ENCODE results near the gene FAM3D.

FAM3D gene

DNA sequence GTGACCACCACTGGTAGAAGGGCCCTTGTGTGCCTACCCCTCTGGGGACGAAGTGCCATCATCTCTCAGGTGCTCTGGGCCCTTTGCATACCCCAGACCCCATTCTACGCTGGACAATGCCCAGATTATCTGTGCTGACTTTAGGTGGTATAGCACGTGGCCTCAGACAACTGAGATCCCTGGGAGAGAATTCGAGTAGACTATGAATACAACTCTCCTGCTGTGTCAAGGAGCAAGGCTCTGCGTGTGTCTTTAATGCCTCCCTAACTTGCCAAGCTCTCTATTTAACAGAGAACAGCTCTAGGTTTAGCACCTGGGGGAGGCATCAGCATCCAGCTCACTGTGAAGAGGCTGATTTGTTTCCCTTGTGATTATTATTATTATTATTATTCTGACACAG, 29.1 kb downstream of the FAM3D start:
- CTCF ChIA-PET: interaction anchor here (1.0 to 19.5 kb wide), 4 partner anchors 7 to 316 kb away, joined by 3 to 646 read pairs (median 65); partner anchors contain the start of gene FAM107A

DNA sequence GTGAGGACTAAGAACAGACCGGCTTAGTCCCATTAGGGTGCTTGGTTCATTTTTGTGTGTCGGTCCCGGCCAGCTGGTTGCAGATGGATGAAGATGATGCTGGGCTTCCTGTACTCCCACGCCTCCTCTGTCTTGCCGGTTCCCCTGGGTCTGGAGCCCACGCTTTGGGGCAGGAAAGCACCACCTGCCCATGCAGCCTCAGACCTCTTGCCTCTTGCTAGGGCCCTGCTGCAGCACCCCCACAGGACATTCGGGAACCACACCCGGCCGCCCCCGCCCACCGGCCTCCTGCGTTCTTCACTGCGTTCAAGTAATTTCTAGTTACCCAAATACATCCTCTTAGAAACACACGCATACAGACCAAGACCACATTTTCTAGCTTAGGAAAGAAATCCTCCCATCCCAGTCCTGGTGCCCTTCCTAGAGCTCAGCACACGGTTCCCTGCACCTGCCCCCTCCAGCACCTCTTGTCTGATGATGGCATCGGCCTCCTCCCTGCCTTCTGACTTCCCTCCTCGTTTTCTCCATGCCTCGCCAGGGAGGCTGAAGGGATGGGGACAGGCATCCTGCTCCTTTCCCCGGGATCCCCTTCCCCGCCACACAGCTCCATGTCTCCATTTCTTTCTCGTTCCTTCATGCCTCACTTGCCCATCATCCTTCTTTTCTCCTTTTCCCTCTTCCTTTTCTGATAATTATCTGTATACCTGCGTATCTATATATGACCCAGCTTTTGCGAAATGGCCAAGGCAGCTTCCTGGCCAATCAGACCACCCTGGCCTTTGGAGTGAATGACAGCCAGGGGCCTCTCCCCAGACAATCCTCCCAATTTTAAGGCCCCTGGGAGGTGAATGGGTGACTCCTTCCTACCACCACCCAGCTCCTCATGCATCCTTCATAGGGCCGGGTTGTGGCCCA, 30.9 kb downstream of the FAM3D start:
- no peak for DNase-seq (ENCODE audit: low read depth, low spot score)
- no peak for TF ChIP-seq CTCF (IDR thresholded peaks at IDR 0.05; ENCODE audit: insufficient read depth, low read length, missing control alignments)
- POLR2A ChIA-PET: no interaction called here
- H3K4me3 ChIP-seq (ENCODE audit: low read depth, low read length): no peak overlapping the region
- CTCF ChIA-PET: interaction anchor here (0.6 to 19.5 kb wide), 3 partner anchors 9 to 122 kb away, joined by 3 to 646 read pairs (median 3); partner anchors contain the start of gene FAM107A

More for the DNA sequence above, 29.1 kb downstream of the FAM3D start:
- POLR2A ChIA-PET: no interaction called here
- no peak for DNase-seq (ENCODE audit: low read depth, low spot score)
- H3K4me3 ChIP-seq (ENCODE audit: low read depth, low read length): no peak overlapping the region
- no peak for TF ChIP-seq CTCF (IDR thresholded peaks at IDR 0.05; ENCODE audit: insufficient read depth, low read length, missing control alignments)

GRCh38 chr3:58633157-58633865, 33.3 kb downstream of the FAM3D start:
- POLR2A ChIA-PET: no interaction called here
- no peak for DNase-seq (ENCODE audit: low read depth, low spot score)

GRCh38 chr3:58631742-58632141, 34.8 kb downstream of the FAM3D start:
- ChIA-PET CTCF (interaction anchor here (0.6 to 19.5 kb wide), 16 partner anchors 10 to 421 kb away, joined by 3 to 646 read pairs (median 7); partner anchors contain the start of genes FAM107A, HTD2, KCTD6 and RPP14), POLR2A (no interaction called here)
- H3K4me3 ChIP-seq (ENCODE audit: low read depth, low read length): no peak overlapping the region
- no peak for DNase-seq (ENCODE audit: low read depth, low spot score)
- no peak for TF ChIP-seq CTCF (IDR thresholded peaks at IDR 0.05; ENCODE audit: insufficient read depth, low read length, missing control alignments)

More at GRCh38 chr3:58633157-58633865, 33.3 kb downstream of the FAM3D start:
- TF ChIP-seq CTCF (IDR thresholded peaks at IDR 0.05; ENCODE audit: insufficient read depth, low read length, missing control alignments): no peak
- CTCF ChIA-PET: interaction anchor here (1.0 to 19.5 kb wide), 6 partner anchors 9 to 141 kb away, joined by 3 to 646 read pairs (median 54); partner anchors contain the start of genes FAM107A and KCTD6
- no peak overlapping the region for H3K4me3 ChIP-seq (ENCODE audit: low read depth, low read length)

- ChIA-PET POLR2A (interaction anchor here (0.6 kb wide), 1 partner anchor 70 kb away, joined by 3 read pairs; no protein-coding TSS in a partner anchor), CTCF (interaction anchor here (0.7 to 19.5 kb wide), 23 partner anchors 11 to 1223 kb away, joined by 3 to 646 read pairs (median 6); partner anchors contain the start of genes FAM107A, HTD2, KCTD6 and RPP14)
- no peak overlapping the region for H3K4me3 ChIP-seq (ENCODE audit: low read depth, low read length)
- TF ChIP-seq CTCF (IDR thresholded peaks at IDR 0.05; ENCODE audit: insufficient read depth, low read length, missing control alignments): no peak
- no peak for DNase-seq (ENCODE audit: low read depth, low spot score)
These were observed 35.9 kb downstream of the FAM3D start for GRCh38 chr3:58630710-58631092.
